Subcutaneous adipose tissue (tissue), 4 donors: ENCODE data around the gene MATN1. TPM values are rescaled to one million over a fixed set of nuclear protein-coding genes. Genes with fewer than 3 reads are reported as not detected.

Experiments
- total RNA-seq, 4 donors: library from RNA; depleted of rRNA; stranded (reverse); fragments of >200 nt; gene quantifications; one replicate each; pipeline ENCODE4 v1.1.0, GENCODE V29; 2016
- TF ChIP-seq, protein P1 (sequence below): fragments of 450-650 bp; IDR thresholded peaks from one replicate; pipeline ENCODE4 v1.5.1; 2016; ENCODE audit warnings: low read depth, mild to moderate bottlenecking, control low read depth, antibody characterized with exemption, moderate library complexity

Gene MATN1
- total RNA-seq, 4 donors from 2014 or later = not detected

DNA sequence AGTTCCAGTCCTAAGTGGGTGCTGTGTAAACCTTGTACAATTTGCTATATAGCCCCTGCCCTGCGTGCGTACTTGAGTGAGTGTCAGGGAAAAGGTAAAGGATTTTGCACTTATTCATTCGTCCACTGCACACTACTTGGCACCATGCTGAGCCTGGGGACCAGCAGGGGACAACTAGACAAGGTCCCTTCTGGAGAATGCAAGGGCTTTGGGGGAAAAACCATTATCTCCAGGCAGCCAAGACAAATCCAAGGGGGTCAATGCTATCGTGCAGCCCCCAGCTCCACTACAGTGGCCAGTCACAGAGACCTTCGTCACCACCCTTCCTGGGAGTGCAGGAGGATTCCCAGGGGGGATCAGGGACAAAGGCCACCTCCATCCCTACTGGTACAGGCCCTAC lies 39.7 kb downstream of the MATN1 start:
- TF ChIP-seq, protein P1, sequence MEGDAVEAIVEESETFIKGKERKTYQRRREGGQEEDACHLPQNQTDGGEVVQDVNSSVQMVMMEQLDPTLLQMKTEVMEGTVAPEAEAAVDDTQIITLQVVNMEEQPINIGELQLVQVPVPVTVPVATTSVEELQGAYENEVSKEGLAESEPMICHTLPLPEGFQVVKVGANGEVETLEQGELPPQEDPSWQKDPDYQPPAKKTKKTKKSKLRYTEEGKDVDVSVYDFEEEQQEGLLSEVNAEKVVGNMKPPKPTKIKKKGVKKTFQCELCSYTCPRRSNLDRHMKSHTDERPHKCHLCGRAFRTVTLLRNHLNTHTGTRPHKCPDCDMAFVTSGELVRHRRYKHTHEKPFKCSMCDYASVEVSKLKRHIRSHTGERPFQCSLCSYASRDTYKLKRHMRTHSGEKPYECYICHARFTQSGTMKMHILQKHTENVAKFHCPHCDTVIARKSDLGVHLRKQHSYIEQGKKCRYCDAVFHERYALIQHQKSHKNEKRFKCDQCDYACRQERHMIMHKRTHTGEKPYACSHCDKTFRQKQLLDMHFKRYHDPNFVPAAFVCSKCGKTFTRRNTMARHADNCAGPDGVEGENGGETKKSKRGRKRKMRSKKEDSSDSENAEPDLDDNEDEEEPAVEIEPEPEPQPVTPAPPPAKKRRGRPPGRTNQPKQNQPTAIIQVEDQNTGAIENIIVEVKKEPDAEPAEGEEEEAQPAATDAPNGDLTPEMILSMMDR = no peak

DNA sequence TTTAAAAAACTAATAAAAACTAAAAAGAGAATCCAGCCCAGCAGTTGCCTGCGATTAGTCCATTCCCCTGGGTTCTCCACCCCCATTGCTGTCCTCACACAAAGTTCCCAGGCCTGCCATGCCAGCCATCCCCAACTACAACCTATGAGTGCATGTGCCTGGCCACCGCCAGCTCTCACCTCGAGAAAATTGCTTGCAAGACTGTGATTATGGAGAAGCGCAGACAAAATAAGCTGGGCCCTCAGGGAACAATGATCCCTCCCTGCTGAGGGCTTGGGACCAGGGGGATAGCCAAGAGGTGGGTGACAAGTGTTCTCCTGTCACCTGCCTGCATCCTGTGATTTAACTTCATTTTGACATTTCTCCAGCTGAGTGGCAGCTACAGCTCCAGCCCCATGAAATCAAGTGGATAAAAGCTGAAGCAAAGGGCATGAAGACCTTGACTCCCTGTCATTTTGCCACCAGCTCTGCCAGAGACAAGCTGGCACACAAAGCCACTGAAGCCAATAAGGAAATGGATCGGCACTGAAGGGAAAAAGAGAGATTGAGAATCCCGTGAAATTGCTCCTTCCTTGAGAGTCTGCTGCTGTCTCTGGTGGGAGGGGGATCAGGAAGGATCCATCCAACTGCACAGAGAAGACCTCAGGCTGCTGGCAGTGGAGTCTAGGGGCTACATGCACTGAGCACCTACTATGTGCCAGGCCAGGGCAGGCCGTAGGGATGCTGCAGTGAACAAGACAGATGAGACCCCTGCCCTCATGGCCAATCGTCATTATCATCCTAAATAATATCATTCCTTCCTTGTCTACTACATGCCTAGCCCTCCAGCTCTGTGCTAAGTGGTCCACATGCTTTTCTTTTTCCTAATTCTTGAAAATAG lies 40.7 kb downstream of the MATN1 start:
- TF ChIP-seq, protein P1 = no peak

DNA sequence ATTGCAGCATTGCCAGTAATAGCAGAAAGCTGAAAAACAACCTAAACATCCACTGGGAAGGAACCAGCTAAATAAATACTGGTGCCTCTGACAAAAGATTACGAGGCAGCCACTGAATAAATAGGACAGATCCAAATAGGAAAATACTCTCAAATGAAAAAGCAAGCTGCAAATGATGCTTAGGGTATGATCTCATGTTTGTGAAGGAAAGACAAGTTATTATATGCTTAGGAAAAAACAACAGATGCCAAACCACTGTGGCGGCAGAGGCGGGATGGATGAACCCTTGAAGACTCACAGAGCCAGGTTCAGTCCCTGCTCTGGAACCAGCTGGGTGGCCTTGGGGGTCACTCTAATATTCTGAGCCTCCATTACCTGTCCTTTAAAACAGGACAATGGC lies 41.6 kb downstream of the MATN1 start:
- TF ChIP-seq, protein P1 = no peak

DNA sequence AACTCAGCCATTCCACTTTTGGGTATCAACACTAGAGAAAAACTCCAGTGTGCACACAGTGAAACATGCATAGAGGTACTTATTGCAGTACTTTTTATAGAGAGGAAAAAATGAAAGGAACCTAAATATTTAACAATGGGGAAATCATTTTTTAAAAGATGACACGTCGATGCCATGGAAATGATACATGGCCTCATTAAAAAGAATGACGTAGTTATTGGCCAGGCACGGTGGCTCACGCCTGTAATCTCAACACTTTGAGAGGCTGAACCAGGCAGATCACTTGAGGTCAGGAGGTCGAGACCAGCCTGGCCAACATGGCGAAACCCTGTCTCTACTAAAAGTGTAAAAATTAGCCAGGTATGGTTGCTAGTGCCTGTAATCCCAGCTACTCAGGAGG lies 42.5 kb downstream of the MATN1 start:
- TF ChIP-seq, protein P1 = no peak

DNA sequence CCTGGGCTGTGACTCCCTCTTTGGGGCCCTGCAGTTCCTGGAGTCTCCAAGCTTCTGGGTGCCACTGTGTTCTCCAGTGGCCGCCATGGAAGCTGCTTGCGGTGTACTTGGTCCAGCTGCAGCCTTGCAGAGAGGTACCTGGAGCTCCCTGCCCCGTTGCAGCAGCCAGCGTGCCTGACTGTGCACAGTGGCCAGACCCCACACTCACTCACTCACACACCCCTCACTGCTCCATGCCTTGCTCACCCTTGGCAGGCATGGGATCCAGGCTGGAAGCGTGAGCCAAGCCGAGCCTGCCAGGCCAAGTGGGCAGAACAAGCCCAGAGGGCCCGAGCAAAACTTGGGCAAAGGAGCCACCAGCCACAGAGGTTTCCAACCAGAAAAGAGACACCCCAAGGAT lies 43.0 kb downstream of the MATN1 start:
- TF ChIP-seq, protein P1 = no peak

DNA sequence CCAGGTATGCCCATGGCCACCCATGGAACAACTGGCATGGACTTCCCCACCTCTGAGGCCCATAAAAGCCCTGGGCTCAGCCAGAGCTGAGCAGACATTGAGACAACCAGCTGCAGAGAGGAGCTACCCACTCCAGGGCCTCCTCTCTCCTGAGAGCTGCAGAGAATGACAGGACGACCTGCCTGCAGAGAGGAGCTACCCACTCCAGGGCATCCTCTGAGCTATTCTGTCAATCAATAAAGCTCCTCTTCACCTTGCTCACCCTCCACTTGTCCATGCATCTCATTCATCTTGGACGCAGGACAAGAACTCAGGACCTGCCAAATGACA lies 43.4 kb downstream of the MATN1 start:
- TF ChIP-seq, protein P1 = no peak

DNA sequence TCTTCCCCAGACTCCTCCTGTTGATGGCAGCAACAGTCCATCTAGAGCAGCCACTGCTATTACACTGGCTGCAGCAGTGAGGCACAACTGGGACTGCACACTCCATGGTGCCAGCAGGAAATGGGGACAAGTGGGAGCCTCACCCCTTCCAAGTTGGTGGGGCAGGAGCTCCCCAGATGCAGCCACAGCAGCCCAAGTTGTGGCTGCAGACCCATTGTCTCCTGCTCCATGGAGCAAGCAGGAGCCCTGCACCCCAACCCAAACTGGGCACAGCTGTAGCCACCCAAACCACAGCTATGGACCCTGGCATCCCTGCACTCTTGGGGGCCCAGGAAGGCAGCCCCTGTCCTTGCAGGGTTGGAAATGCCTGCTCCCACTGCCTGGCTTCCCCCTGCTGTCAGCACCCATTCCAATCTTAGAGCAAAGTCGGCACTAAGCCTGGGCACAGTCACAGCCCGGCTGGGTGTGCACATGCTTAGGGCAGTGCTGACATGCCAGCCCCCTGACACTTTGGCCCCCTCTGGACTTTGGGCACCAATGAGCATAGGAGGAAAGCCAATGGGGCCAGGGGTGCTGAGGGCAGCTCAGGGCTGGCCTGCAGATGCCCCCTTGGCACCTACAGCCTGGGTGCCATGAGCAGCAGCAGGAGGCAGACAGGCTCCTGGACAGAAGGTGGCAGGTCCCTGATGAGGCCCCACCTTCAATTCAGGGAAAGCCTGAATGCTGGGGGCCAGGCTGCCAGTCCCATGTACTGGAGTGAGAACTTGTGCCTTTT lies 44.0 kb downstream of the MATN1 start:
- TF ChIP-seq, protein P1 = no peak
